Neural crest cell (in vitro differentiated cells): ENCODE data around the gene SV2B. TPM values are rescaled to one million over a fixed set of nuclear protein-coding genes. Genes with fewer than 3 reads are reported as not detected.
"Not testable (repeated sequence)": the region's sequence is repeated elsewhere in the genome, so short reads cannot be mapped to it uniquely, and the experiment has no call there.

Experiments
- DNase-seq: peaks from one replicate; pipeline ENCODE4 v3.0.0; 2021; ENCODE audit warnings: low read depth, mixed read lengths, low spot score
- H3K27ac Mint-ChIP-seq: one replicate; pipeline ENCODE4 v1.8.0; 2021; ENCODE audit warnings: mild to moderate bottlenecking, mixed read lengths; ENCODE audit not compliant: unreplicated experiment
- H3K27me3 Mint-ChIP-seq: 2 replicates; pipeline ENCODE4 v1.8.0; 2021; ENCODE audit warnings: low read depth, mild to moderate bottlenecking, mixed read lengths
- H3K36me3 Mint-ChIP-seq: 2 replicates; pipeline ENCODE4 v1.8.0; 2021; ENCODE audit warnings: low read depth, mild to moderate bottlenecking, mixed read lengths
- H3K4me1 Mint-ChIP-seq: 2 replicates; pipeline ENCODE4 v1.8.0; 2021; ENCODE audit warnings: mixed read lengths
- H3K4me3 Mint-ChIP-seq: one replicate; pipeline ENCODE4 v1.8.0; 2021; ENCODE audit warnings: mild to moderate bottlenecking, mixed read lengths
- H3K9me3 Mint-ChIP-seq: 2 replicates; pipeline ENCODE4 v1.8.0; 2021; ENCODE audit warnings: mixed read lengths
- total RNA-seq: library from RNA; stranded (reverse); gene quantifications from 2 replicates; pipeline ENCODE4 v1.2.1, GENCODE V29; 2021
- TF ChIP-seq, protein P1 (sequence below): fragments of 200-600 bp; sonication (generic); conservative IDR thresholded peaks from 2 replicates; pipeline ENCODE4 v1.5.0; 2021; ENCODE audit warnings: antibody characterized with exemption, mild to moderate bottlenecking

The SV2B gene
- total RNA-seq, 1 donor from 2014 or later = not detected

DNA sequence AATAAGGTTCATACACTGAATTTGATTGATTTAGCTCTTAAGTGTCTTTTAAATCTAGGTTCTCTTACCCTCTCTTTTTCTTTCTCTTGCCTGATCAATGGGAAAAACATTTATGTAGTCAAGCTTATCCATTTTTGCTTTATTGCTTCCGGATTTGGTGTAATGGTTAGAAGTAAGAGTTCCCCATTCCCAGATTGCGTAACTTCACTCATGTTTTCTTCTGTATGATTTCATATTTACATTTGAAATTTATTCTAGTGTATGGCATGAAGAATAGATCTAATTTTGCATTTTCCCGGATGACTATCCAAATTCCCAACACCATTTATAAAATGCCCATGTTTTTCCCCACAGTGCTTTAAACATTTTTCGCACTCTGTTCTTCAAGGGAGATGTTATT is 27.9 kb upstream of the SV2B start:
- Mint-ChIP-seq H3K27ac (no peak overlapping the region), H3K36me3 (no peaks in the 10 kb centered on the region), H3K27me3 (peaks cover 42% of the 10 kb centered on the region), H3K4me3 (no peak overlapping the region), H3K4me1 (no peaks in the 10 kb centered on the region), H3K9me3 (no peaks in the 10 kb centered on the region)
- TF ChIP-seq, protein P1, sequence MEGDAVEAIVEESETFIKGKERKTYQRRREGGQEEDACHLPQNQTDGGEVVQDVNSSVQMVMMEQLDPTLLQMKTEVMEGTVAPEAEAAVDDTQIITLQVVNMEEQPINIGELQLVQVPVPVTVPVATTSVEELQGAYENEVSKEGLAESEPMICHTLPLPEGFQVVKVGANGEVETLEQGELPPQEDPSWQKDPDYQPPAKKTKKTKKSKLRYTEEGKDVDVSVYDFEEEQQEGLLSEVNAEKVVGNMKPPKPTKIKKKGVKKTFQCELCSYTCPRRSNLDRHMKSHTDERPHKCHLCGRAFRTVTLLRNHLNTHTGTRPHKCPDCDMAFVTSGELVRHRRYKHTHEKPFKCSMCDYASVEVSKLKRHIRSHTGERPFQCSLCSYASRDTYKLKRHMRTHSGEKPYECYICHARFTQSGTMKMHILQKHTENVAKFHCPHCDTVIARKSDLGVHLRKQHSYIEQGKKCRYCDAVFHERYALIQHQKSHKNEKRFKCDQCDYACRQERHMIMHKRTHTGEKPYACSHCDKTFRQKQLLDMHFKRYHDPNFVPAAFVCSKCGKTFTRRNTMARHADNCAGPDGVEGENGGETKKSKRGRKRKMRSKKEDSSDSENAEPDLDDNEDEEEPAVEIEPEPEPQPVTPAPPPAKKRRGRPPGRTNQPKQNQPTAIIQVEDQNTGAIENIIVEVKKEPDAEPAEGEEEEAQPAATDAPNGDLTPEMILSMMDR = no peak
- DNase-seq = no peak

DNA sequence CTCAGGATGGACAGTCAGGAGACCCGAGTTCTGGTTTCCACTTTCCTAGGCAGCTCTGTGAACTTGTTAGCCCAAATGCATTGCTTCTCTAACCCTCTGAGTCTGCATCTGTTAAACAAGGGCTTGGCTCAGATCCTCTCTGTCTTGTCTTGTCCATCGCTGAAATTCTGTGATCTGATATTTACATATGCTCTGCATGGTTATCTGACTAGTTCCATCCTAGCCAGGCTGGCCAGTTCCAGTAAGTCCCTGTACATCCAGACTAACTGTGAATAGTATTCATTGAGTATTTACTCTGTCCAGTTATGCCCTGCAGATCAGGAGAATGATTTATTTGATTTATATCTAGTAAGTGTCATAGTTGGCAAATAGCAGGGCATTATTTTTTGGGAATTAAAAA is 27.0 kb upstream of the SV2B start:
- no peaks in the 10 kb centered on the region for H3K9me3 Mint-ChIP-seq
- no peaks in the 10 kb centered on the region for H3K4me1 Mint-ChIP-seq
- no peak overlapping the region for H3K4me3 Mint-ChIP-seq
- H3K27me3 Mint-ChIP-seq = peaks cover 42% of the 10 kb centered on the region
- no peaks in the 10 kb centered on the region for H3K36me3 Mint-ChIP-seq
- DNase-seq = no peak
- TF ChIP-seq, protein P1 = no peak
- no peak overlapping the region for H3K27ac Mint-ChIP-seq

DNA sequence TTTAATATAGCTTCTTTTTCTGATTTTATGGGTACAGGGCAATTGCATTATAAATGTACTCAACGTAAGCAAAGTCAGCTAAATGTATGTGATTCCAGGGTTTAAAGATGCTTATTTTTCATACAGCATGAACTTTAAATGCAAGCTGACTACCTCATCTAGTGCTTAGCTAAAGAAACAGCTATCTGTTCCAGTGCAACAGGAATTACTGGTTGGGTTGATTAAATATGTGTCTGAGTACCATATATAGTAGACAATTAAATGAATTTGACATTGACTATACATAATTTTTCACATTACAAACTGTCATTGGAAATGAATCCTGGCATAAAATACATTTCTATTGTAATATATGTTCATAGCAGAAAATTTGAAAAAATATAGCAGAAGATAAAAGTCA is 26.3 kb upstream of the SV2B start:
- Mint-ChIP-seq H3K36me3 (no peaks in the 10 kb centered on the region), H3K4me1 (no peaks in the 10 kb centered on the region), H3K27me3 (peaks cover 42% of the 10 kb centered on the region), H3K4me3 (no peak overlapping the region), H3K9me3 (no peaks in the 10 kb centered on the region), H3K27ac (no peak overlapping the region)
- TF ChIP-seq, protein P1 = no peak
- DNase-seq = no peak

DNA sequence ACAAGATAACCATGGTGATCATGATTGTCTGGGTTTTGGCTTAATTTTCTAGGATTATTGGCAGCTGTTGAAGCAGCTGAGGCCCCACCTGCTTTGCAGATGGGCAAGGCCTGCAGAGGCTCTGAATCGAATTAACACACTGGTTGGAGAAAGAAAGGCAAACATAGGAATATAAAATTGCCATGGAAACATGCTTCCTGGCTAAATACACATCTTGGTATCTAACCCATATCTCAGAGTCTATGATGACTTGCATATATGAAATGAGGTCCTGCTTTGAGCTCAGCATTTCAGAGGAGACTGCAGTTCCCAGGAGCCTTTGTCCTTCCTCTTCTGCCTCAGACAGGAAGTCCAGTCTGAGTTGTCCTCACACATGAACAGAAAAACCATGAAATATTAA is 24.3 kb upstream of the SV2B start:
- no peak for DNase-seq
- H3K27me3 Mint-ChIP-seq = peaks cover 43% of the 10 kb centered on the region
- H3K9me3 Mint-ChIP-seq = no peaks in the 10 kb centered on the region
- no peak overlapping the region for H3K27ac Mint-ChIP-seq
- TF ChIP-seq, protein P1 = no peak
- no peaks in the 10 kb centered on the region for H3K4me1 Mint-ChIP-seq
- no peak overlapping the region for H3K4me3 Mint-ChIP-seq
- H3K36me3 Mint-ChIP-seq = no peaks in the 10 kb centered on the region

DNA sequence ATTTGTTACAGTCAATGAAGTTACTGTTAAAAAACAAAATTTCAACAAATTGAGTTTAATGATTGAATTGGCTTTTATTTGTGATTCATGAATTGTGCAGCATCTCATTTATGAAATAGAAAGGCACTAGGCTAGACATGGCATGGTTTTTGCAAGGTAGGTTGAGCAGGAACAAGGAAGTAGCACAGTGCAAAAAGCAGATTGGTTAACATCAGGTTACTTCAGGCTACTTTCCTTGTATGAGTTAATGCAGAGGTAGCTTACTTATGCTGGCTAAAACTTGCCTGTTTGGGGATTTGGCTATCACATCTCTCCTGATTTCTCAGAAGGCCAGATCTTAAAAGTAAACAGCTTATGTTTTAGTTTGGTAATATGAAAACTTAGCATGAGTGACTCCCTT is 23.0 kb upstream of the SV2B start:
- Mint-ChIP-seq H3K4me3 (no peak overlapping the region), H3K27me3 (peaks cover 40% of the 10 kb centered on the region), H3K4me1 (no peaks in the 10 kb centered on the region), H3K9me3 (no peaks in the 10 kb centered on the region), H3K36me3 (no peaks in the 10 kb centered on the region), H3K27ac (no peak overlapping the region)
- TF ChIP-seq, protein P1 = no peak
- DNase-seq = no peak

DNA sequence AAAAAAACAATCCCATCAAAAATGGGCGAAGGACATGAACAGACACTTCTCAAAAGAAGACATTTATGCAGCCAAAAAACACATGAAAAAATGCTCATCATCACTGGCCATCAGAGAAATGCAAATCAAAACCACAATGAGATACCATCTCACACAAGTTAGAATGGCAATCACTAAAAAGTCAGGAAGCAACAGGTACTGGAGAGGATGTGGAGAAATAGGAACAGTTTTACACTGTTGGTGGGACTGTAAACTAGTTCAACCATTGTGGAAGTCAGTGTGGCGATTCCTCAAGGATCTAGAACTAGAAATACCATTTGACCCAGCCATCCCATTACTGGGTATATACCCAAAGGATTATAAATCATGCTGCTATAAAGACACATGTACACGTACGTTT is 6.2 kb upstream of the SV2B start:
- peaks cover 75% of the 10 kb centered on the region for H3K27me3 Mint-ChIP-seq
- not testable (repeated sequence) for H3K4me1 Mint-ChIP-seq, H3K4me3 Mint-ChIP-seq, DNase-seq, H3K9me3 Mint-ChIP-seq, H3K36me3 Mint-ChIP-seq, H3K27ac Mint-ChIP-seq
